HG02588 (cell line): ENCODE measurements around the gene SPRN.

Experiments used
- ATAC-seq: cut with Tn5 transposase; IDR thresholded peaks from one replicate; pipeline ENCODE4 v1.9.1; 2021; ENCODE audit warnings: mild to moderate bottlenecking, moderate library complexity; ENCODE audit not compliant: unreplicated experiment

SPRN gene

DNA sequence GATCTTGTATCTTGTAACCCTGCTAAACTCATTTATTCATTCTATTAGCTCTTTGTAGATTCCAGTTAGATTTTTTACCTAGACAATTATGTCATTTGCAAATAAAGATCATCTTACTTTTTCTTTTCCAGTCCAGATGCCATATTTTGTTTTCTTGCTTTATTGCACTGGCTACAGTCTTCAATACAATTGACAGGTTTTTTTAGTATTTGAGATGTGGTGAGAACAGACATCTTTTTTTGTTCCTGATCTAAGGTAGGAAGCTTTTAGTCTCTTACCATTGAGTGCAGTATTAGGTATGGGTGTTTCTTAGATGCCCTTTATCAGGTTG is 12.1 kb downstream of the SPRN start:
- ATAC-seq, result no peak

DNA sequence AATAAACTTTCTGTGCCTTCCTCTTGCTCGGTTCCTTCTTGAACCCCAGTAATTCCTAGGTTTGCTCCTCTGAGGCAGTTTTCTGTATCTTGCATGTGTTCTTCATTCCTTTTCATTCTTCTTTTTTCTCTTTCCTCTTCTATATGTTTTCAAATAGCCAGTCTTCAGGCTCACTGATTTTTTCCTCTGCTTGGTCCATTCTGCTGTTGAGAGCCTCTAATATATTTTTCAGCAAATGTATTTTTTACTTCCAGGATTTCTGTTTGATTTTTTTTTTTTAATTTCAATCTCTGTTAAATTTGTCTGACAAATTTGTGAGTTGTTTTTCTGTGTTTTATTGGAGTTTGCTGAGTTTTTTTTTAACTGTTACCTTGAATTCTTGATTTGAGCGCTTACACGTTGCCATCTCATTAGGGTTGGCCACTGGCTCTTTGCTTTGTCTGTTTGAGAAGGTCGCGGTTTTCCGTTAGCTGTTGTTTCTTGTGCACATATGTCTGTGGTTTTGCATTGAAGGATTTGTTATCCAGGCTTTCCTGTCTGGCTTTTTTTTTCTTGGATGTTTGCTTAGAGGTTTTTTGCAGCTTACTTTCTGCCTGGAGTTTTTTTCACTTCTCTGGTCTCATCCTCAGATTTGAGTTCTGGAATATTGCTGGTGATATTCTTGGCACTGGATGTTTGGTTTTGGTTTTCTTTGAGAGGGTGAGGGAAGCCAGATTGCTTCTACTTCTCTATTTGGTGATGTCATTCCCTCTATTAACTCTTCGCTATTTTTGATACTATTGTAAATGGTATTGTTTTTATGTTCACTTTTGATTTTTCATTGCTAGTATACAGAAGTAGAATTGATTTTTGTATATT is 12.7 kb downstream of the SPRN start:
- no peak for ATAC-seq

DNA sequence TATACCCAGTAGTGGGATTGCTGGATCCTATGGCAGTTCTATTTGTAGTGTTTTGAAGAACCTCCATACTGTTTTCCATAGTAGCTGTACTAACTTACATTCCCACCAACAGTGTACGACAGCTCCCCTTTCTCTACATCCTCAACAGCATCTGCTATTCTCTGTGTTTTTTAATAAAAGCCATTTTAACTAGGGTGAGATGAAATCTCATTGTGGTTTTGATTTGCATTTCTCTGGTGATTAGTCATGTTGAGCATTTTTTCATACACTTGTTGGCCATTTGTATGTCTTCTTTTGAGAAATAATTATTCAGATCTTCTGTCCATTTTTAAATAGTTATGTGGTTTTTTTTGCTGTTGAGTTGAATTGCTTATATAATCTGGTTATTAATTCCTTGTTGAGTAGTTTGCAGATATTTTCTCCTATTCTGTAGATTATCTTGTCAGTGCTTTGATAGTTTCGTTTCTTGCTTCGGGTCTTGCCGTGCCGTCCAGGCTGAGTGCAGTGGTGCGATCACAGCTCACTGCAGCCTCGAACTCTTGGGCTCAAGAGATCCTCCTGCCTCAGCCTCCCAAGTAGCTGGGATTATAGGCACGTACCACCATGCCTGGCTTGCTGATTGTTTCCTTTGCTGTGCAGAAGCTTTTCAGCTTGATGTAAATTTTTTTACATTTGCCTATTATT is 18.4 kb downstream of the SPRN start:
- no peak for ATAC-seq

DNA sequence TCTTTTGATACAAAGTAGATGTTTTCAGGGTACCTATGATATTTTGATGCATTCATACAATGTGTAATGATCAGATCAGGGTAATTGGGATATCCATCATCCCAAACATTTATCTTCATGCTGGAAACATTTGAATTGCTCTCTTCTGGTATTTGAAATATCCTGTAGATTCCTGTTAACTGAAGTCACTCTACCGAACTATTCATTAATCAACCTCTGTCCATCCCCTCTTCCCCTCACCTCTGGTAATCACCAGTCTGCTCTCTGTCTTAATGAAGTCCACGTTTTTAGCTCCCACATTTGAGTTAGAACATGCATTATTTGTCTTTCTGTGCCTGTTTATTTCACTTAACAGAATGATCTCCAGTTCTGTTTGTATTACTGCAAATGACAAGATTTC is 19.2 kb downstream of the SPRN start:
- no peak for ATAC-seq

DNA sequence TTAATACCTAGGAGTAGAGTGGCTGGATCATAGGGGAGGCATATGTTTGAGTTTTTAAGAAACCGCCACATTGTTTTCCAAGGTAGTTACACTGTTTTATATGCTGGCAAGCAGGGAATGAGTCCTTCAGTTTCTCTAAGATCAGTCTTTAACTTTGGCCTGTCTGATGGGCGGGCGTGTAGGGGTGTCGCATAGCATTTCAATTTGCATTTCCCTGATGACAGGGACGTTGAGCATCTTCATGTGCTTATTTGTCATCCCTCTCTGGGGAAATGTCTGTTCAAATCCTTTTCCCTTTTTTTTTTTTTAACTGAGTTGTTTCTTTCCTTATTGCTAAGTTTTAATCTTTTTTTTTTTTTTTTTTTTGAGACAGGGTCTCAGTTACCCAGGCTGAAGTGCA is 20.6 kb downstream of the SPRN start:
- ATAC-seq, result no peak

DNA sequence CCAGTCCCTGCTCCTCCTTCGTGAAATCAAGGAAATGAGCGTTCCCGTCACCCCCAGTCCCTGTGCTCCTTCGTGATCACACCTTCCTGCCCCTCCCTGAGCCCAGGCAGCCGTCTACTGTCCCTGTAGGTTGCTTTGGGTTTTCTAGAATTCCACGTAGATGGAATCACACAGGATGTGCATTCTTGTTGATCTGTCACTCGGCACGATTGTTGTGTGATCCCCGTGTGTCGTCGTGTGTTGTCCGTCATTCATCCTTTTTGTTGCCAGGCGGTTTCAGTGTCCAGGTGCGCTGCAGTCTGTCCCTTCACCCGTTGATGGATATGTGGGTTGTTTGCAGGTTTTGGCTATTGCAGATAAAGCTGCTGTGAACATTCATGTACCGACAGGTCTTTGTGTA is 21.1 kb downstream of the SPRN start:
- no peak for ATAC-seq

DNA sequence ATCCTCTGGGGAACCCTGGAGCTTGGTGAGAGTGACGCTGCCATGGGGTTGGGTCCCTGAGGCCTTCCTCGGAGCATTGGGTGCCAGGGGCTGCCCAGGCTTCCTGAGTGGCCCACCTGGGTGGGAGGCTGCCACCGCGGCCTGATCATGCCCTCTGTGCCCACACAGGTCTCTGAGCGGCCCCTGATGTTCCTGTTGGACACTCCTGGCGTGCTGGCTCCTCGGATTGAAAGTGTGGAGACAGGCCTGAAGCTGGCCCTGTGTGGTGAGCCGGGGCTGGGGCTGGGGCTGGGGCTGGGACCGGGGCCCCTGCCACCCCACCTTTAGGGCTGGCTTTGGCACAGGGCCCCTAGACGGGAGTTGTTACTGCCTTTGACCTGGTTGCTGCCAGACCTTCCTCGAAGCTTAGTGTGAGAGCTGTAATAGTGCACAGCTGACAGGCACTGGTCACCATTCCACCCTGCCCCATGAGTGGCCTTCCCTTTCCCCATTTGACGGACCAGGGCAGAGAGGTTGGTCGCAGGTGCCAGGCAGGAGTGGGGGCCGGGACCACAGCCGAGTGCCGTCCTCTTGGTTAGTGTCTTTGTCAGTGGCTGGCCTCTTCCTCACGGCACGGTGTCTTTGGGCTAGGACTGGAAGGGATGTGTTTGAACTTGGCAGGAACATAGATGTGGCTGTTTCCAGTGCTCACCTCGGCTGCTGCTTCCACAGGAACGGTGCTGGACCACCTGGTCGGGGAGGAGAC is 22.3 kb downstream of the SPRN start:
- no peak for ATAC-seq

DNA sequence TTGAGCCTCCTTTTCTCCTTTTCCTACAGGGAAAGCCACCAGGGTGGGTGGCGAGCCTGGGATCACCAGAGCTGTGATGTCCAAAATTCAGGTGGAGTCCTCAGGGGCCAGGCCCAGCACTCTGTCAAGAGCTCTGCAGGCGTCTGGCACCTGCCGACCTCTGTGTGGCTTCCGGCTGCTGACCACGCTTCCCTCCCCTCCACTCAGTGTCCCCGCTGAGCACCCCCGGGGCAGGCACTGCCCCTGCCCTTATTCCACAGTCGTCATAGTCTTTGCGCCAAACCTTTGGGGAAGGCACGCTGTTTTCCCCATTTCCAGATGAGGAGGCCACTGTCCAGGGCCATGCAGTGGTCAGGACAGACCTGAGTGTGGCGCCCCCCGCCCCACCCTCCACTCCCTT is 22.9 kb downstream of the SPRN start:
- ATAC-seq, result no peak

DNA sequence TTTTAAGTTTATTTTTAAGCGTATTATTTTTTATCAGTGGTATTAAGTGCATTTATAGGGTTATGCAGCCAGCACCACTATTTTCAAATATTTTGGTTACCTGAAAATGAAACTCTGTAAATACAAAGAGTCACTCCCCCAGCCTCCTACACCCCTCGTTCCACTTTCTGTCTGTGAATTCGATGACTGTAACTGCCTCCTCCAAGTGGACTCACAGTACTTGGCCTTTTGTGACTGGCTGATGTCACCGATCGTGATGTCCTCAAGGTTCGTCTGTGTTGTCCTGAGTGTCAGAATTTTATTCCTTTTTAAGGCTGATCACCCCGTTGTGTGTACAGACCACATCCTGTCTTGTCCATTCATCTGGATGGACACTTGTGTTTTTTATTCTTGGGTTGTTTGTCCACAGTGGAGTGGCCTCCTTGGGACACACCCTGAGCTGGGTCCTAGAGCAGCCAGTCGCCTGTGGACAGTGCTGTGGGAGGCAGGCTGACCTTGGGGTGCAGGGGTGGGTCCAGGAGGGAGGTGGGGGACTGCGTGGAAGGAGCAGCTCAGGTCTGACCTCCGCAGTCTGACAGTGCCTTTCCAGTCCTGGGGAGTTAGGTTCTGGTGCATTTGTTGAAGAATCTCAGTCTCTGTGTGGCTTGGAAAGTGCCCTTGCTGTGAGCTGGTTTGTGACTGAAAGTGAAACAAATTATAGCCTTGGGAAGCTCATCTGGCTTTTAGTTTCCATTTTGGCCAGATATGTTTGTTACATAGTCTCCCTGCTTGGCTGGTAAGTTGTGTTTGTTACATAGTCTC is 23.6 kb downstream of the SPRN start:
- ATAC-seq, result peak; percentile 65

DNA sequence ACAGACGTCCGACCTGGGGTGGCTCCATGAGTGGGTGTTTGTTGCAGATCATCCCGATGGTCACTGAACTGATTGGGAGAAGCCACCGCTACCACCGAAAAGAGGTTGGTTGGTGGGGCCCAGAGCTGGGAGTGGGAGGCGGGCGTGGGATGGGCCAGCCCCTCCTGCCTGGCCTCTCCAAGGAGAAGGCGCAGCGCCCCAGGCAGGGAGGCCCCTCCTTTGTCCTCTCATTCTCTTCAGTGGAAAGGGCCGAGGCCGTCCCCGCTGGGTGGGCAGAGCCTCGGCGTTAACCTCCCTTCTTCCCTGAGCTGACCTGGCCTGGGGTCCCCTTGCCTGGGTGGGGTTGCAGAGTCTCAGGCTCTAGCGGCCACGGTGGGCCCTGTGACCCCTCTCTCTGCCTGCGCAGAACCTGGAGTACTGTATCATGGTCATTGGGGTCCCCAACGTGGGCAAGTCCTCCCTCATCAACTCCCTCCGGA is 25.3 kb downstream of the SPRN start:
- no peak for ATAC-seq

DNA sequence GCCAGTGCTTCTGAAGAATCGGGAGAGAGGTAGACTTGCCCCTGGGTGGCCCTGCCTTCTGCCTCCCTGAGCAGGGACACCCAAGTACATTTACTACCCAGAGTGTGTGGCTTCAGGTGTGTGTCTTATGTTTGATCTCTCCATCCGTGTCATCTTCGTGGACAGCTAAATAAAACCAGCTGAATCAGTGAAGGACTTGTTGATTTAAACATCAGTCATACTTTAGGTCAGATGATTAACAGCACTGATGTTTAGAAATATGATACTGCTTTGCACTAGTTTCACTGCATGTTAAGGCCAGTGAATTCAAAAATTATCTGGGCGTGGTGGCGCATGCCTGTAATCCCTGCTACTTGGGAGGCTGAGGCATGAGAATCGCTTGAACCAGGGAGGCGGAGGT is 26.5 kb downstream of the SPRN start:
- no peak for ATAC-seq

DNA sequence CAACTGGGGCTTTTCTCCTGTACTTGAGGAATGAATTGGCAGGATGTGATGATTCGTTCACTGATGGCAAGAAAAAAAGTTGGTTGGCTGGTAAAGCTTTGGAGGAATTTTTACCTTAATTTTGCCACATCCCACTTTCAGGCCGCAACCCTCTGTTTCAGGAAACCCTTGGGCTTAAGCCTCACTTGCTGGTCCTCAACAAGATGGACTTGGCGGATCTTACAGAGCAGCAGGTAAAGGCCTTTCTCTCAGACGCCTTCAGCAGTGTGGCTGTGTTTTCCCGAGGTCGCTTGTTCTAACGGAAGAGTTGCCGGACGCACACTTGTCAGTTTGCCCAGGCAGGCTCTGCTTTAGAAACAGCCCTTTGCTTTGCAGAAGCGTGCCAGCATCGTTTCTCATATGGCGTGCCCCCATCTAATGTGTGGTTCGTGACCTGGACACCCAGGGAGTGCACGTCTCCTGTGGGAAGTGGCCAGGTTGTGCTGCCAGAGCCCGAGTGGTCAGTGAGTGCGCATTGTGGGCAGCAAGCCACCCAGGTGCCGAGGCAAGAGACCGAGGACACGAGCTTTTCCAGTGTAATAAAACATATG is 28.3 kb downstream of the SPRN start:
- ATAC-seq, result no peak

DNA sequence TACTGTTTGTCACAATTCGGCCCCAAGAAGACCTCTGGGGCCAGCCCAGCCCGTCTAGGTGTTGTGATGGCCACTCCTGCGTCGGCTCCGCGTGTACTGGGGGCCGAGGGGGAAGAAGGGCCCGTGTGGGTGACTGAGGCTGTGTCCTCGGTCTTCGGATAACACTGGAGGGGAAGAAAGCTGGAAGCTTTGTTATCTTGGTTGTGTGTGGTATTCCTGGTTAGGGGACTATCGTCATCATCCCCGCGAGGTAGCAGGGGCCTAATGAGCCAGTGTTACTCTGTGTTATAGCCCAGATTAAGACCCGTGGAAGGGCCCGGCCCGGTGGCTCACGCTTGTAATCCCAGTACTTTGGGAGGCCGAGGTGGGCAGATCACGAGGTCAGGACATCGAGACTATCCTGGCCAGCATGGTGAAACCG is 29.6 kb downstream of the SPRN start:
- ATAC-seq, result no peak

DNA sequence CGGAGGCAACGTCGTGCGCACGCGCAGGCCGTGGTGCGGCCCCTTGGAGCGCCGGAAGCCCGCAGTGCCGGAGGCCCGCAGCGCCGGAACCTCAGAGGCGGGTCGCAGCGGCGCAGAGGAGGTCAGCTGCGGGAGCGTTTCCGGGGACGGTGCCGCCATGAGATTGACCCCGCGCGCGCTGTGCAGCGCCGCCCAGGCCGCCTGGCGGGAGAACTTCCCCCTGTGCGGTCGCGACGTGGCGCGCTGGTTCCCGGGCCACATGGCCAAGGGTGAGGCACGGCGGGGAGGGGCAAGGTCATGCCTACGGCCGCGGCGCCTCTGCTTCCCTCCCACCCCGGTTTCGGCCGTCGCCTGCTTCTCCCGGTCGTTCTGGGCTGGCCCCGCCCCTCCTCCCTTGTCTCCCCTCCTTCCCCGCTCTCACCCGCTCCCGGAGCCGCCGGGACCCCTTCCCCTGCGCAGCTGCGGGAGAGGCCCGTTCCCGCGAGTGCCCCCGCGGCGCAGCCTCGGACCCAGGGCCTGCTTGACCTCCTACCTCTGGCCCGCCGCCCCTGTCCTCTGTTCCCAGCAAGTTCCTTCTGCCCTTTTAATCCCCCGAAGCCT is 30.3 kb downstream of the SPRN start, which contains the start of gene MTG1:
TSS of gene MTG1 (plus strand) at position 94 of the 600 bp plus-strand sequence. CDS start at position 158, 64 bp downstream.
- peak; percentile 68 for ATAC-seq

DNA sequence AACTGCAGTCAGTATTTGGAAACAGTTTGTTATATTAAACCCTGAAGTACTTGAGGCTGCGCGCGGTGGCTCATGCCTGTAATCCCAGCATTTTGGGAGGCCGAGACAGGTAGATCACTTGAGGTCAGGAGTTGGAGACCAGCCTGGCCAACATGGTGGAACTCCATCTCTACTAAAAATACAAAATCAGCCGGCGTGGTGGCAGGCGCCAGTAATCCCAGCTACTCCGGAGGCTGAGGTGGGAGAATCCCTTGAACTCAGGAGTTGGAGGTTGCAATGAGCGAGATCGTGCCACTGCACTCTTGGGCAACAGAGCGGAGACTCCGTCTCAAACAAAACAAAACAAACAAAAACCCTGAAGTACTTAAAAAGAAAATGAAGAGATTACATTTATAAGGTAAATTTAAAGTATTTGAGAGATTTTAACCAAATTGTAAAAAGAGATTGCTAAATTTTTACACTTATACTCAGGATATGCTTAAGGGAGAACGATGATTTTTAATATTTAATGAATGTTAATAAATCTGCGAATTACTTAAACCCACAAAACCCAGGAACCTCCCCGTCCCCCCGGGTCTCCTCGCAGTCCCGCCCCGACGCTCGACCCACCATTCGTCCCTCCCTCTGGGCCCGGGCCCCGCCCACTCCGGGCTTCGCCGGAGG is 30.9 kb downstream of the SPRN start:
- no peak for ATAC-seq

DNA sequence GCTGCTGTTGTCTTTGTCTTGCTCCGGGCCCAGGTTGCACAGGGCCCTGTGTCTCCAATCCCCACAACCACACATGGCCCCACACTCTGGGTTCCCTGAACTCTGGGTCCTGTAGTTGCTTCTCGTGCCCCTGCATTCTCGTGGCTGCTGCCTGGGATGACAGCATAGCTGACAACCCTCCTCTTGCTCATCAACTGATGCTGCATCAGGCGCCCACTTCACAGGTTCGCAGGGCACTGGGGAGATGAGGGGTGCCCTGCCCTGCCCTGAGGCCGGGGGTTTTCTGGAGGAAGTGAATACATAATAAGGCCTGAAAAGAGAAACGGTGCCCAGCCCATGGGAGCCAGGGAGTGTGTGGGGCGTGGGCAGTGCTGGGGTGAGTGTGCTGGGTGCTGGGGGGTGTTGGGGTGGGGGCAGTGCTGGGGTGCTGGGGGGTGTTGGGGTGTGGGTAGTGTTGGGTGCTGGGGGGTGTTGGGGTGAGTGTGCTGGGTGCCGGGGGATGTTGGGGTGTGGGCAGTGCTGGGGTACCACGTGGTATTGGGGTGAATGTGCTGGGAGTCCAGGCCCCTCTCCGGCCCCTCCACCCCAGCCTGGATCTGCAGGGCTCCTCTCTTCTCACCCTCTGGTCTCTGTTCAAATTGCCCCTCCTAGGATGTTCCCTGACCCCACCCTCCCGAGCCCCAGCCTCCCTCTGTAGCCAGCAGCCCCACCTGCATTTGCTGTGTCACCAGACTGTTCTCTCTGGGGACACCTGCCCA is 32.5 kb downstream of the SPRN start:
- ATAC-seq, result no peak

DNA sequence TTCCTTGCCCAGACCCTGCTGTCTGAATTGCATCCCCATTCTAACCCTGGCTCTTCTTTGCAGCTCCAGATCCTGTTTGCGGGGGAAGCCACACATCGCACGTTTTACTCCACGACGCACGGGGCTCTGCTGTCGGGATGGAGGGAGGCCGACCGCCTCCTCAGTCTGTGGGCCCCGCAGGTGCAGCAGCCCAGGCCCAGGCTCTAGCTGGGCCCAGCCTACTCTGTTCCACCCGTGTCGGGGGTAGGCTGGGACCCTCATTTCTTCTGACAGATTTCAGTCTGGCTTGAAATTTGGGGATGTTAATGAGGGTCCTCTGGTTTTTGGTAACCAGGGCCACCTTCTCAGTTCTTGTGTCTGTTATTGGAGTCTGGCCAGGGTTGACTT is 33.2 kb downstream of the SPRN start:
- ATAC-seq, result no peak

DNA sequence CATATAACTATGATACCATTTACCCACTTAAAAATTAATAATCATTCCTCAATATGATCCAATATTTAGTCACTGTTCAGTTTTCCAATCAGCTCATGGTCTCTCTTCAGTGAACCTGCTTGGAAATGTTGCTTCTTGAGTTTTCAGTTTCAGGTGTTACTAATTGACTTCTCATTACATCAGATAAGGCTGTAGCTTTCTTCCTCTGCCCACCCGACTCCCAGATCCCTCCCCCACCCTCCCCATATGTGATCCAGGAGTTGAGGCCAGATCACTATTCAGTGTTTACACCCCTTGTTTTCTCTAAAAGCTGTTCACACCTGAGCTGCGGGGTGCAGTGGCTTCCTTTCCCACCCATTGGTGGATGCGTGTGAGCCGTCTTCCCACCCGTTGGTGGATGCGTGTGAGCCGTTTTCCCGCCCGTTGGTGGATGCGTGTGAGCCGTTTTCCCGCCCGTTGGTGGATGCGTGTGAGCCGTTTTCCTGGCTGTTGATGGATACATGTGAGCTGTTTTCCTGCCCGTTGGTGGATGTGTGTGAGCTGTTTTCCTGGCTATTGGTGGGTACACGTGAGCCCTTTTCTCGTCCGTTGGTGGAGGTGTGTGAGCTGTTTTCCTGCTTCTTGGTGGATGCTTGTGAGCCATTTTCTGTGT is 33.7 kb downstream of the SPRN start:
- no peak for ATAC-seq
